NCI-H2171 treated with DMSO at 0.1 percent for 48 hours (cell line): Measurements from ENCODE around the gene HOXB2.
"Not testable (repeated sequence)": the region's sequence is repeated elsewhere in the genome, so short reads cannot be mapped to it uniquely, and the experiment has no call there.

Source experiments
- DNase-seq: peaks from one replicate; lab custom pipeline; 2025; lab: John Stamatoyannopoulos, UW

The HOXB2 gene

DNA sequence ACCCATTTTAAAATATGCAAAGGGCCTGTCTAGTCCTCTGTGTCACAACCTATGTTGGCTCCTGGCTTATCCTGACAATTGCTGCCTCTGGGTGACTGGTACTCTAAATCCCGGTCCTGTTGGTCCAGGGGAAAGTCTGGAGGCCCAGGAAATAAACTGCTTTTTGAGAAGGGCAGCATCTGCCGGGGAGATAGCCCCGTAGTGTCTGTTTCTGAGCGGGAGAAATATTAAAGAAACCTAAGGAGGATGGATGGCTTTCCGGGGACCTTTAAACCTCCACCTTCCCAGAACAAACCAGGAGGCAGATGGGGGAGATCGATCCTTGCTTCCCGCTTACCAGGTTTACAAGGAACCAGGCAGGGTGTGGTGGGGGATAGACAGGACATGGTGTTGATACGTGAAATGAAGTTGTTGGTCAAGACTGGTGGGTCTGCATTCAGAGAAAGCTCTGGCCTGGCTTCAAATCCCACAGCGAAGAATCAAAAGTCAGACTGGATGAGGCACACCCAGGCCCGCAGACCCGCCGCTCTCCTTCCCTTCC lies 3.8 kb downstream of the HOXB2 start:
- no peak for DNase-seq

DNA sequence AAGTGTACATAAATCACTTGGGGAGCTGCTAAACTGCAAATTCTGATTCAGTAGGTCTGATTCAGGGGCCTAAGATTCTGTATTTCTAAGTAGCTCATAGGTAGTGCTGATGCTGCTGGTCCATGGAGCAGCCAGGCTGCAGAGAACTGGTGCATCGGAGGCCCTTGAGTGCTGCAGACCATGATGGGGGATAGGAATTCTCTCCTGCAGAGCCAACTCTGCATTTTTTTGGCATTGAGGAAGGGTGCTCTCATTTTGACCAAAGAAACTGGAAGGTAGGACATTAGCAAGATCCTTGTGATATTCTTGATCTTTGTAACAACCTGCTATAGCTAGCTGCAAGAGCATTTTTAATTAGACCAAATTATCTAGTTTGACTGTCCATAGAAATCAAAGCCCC lies 4.7 kb downstream of the HOXB2 start:
- DNase-seq, result no peak

GRCh38 chr17:48539177-48539576 lies 5.7 kb downstream of the HOXB2 start:
- DNase-seq, result no peak

DNA sequence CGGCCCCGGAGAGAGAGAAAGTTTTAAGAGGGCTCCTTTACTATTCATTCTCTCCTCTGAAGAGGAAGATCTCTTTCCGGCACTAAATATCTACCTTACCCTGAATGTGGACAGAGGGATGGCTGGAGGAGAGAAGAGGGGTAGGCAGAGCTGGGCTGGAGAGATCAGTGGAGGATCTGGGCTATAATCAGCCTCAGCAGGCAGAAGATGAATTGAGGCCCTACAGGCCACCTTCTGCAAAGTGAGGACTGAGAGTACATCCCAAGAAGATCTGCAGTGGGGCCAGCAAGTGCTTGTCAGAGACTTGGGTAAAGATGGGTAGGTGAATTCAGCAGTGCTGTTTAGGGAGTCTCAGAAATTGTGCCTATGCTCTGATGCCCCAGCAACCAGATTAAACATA lies 7.6 kb downstream of the HOXB2 start:
- no peak for DNase-seq

GRCh38 chr17:48535793-48536559 lies 8.9 kb downstream of the HOXB2 start:
- not testable (repeated sequence) for DNase-seq

DNA sequence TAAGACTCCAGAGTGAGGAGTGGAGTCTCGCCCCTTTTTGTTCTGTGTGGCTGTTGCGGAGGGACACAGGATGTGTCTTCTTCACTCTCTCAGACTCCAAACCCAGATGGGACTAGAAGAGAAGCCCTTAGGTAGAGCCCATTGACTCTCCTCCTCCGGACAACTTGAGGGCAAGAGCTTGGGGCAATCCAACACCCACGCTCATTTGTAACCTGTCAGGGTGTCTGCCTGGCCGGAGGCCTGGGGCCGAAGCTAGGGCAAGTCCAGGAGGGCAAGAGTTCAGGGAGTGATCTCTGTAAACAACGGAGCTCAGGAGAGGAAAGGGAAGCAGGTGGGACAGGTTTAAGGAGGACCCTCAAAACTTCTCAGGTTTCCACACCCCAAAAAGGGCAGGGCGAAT lies 12.6 kb downstream of the HOXB2 start:
- DNase-seq, result no peak

DNA sequence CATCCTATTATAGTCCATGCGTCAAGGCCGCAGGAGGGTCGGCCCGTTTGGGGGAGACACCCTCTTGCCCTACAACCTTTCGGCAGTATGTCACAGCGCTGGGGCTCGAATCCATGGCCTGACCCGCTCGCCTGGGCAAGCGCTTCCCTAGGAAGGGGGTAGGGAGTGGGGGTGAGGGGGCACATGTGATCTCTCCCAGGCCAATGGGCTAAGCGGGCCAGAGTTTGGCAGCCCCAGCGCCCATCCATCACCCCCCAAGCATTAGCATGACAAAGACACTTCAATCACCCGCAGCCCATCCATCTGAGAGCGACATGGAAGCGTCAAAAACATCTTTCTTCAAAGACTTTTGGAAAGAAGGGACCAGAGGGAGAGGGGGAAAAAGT lies 14.0 kb downstream of the HOXB2 start, which contains the start of gene HOXB1:
Gene HOXB1 (minus strand): TSS at position 125 of the 386 bp plus-strand sequence. CDS start 107 bp downstream, at position 18.
- DNase-seq, result no peak

DNA sequence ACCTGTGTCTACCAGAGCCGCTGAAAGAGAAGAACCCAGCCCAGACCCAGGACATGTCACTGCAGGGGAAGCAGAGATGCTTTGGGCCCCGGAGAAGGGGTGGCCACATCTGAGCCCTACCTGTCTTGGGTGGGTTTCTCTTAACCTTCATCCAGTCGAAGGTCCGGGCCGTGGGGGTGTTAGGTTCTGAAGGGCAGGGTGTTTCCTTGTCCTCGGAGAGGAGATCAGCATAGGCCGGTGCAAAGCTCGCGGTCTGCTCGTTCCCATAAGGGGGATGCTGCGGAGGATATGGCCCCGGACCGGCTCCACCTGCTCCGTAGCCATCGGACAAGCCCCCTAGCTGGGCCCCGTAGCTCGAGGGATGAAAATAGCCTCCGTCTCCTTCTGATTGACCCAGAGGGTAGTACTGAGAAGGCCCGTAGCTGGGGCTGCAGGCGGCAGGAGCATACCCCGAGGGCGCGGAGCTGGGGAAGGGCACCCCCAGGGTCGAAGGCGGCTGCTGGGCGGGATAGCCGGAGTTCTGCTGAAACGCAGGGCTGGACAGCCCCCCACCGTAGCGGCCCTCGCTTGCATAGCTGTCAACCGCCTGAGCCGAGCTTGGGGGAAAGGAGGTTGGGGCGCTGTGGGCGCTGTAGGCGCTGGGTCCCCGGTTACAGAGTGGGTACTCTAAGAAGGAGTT lies 14.6 kb downstream of the HOXB2 start:
- DNase-seq, result no peak

DNA sequence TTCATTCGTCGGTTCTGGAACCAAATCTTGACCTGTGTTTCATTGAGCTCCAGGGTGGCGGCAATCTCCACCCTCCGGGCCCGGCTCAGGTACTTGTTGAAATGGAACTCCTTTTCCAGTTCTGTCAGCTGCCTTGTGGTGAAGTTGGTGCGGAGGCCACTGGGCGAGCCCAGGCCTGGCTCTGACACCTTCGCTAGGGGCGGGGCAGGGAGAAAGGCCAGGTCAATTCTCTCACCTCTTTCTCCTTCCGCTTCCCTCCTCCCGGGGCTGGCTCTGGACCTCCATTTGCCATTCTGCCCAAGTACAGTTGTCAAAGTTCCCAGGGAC lies 15.3 kb downstream of the HOXB2 start:
- DNase-seq, result no peak

DNA sequence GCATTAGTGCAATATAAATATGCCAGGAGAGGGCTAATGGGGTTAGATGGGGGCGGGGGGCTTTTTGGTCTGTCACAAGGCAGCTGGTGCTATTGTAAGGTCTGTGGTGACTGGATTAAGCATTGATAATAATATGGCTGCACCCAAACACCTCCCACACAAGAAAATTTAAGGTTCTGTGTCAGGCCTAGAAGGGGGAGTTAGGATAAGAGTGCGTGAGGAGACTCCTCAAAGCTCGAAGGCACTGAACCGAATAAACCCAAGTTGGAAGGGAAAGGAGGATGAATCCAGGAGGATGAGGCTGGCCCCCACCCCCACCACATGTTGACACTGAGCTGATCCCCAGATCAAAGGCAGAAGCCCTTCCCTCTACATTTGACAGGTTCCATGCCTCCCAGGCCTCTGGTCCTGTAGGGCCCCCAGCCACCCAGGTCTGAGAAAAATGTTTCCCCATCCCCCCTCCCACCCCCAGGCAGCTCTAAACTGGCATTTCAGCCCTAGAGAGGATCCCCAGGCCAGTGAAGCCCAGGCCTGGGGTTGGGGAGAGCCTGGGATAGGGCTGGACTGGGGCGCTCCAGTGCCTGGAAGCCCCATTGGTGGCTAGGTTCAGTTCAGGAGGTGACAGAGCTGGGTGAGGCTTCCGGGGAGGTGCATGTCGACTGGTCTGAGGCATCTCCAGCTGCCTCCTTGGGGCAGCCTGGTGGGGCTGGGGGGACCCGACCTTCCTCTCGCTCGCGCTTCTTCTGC lies 15.8 kb downstream of the HOXB2 start:
- DNase-seq, result no peak

- DNase-seq, result no peak
These were observed 16.6 kb downstream of the HOXB2 start for GRCh38 chr17:48528153-48528935.

GRCh38 chr17:48527547-48527932 lies 17.4 kb downstream of the HOXB2 start:
- DNase-seq, result no peak

DNA sequence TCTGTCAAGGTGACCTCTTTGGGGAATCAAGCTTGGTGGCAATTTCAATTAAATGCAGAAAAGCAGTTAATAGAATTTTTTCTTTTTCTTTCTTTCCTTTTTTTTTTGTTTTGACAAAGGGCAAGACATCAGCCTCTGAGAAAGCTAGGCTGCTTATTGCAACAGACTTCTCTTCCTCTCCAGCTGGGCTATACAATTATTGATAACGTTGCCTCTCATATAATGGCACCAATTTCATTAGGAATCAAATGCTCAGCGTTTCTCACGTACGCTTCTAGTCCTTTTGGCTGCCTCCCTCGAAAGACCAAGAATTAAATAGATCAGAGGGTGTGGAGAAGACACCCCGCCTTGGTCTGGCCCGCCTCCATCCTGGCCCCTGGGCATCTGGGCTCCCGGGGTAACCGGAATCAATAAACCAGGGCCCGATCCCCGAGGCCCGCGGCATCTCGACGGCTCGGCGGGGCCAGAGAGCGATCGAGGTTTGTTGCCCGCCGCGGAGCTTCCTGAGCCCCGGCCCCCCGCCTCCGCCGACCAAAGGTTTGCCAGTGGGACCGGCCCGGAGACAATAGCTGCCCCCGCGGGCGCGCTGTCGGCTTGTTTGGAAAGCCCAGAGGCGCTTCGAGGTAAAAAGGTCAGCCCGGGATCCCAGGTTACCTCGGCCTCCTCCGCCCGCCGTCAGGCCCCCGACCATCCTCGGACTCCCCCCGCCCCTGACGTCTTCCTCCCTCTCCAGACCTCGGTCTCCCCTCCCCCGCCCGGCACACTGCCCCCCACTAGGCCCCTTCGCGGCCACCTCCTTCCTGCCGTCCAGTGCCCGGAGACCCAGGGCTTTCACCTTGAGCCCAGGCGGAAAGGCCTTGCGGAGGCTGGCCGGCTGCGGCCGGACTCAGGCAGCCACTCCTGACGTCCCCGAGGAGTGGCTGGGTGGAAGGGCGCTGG lies 18.0 kb downstream of the HOXB2 start:
- no peak for DNase-seq

- no peak for DNase-seq
These were observed 21.9 kb downstream of the HOXB2 start for GRCh38 chr17:48523010-48523409.

GRCh38 chr17:48522031-48522653 lies 22.8 kb downstream of the HOXB2 start:
- DNase-seq, result no peak

DNA sequence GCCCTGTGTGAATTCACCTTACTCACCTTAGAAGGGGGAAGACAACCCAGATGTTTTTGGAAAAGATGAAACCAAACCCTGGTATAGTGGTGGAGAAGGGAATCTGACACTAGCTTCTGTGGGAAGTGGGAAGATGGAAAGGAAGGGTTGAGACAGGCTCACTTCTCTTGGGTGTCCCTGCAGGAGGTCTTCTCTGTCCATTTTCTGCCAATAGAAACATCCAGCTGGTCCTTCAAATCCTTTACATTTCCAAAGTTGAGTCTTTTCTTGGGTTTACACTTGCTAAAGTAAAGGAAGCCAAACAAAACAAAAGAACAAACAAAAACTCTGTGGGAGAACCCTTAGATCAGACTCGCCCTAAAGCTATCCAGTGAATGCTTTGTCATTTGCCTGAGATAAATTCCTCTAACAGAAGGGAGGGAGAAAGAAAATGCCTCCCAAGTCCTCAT lies 24.3 kb downstream of the HOXB2 start:
- no peak for DNase-seq

- DNase-seq, result no peak
These were observed 25.5 kb downstream of the HOXB2 start for GRCh38 chr17:48519427-48519826.

DNA sequence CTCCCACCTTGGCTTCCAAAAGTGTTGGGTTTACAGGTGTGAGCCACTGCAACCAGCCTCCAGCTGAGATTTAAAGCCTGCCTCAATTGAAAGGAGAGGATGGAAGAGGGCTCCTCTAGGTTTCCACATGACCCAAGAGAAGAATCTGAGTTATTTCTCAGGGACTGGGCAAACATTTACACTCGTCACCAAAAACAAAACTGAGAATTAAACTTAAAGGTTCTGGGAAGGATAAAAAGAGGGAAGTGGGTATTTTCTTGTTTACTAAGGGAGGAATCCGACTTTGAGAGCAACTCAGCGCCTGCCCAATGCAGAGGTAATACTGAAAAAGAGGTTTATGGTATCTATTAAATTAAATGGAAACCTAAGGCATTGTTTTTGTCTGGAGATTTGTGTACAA lies 27.4 kb downstream of the HOXB2 start:
- DNase-seq, result no peak

- DNase-seq, result no peak
These were observed 28.7 kb downstream of the HOXB2 start for GRCh38 chr17:48515925-48516900.
